BJ (cell line): ENCODE measurements around the gene ZNF791. TPM values are rescaled to one million over a fixed set of nuclear protein-coding genes. Genes with fewer than 3 reads are reported as not detected.

Source experiments
- CTCF ChIA-PET: fragments of 350-600 bp; formaldehyde crosslinking; extraction: SDS; loops from one replicate; lab custom pipeline; 2021; ENCODE audit warnings: antibody characterized with exemption, inconsistent platforms; lab: Yijun Ruan, JAX
- POLR2A ChIA-PET: fragments of 300-600 bp; sonication (Branson Sonifier 250); formaldehyde crosslinking; extraction: SDS; loops from one replicate; lab custom pipeline; 2021; ENCODE audit warnings: antibody characterized with exemption; lab: Charles Lee
- DNase-seq: peaks from one replicate; pipeline ENCODE4 v3.0.0-alpha.2; 2011; ENCODE audit warnings: low read depth
- H3K27me3 ChIP-seq: 2 replicates; pipeline ENCODE4 v1.6.0; 2011; ENCODE audit warnings: low read length; ENCODE audit not compliant: control insufficient read depth, insufficient read depth
- H3K36me3 ChIP-seq: 2 replicates; pipeline ENCODE4 v1.5.1; 2011; ENCODE audit warnings: low read length; ENCODE audit not compliant: control insufficient read depth, insufficient read depth
- H3K4me3 ChIP-seq: 2 replicates; pipeline ENCODE4 v1.5.1; 2011; ENCODE audit warnings: low read depth, mild to moderate bottlenecking, control low read depth, low read length
- polyA plus RNA-seq: library from polyadenylated mRNA; depleted of rRNA; stranded (reverse); fragments of >200 nt; gene quantifications from 2 replicates; pipeline ENCODE4 v1.2.3, GENCODE V29; 2011
- TF ChIP-seq, protein P1 (sequence below): IDR thresholded peaks from 2 replicates; pipeline ENCODE4 v1.5.1; 2011; ENCODE audit warnings: low read depth, mild to moderate bottlenecking, control low read depth, inconsistent platforms, low read length, moderate library complexity; ENCODE audit not compliant: insufficient read depth

Gene ZNF791
- polyA plus RNA-seq, 1 experiment: 7.7 TPM

DNA sequence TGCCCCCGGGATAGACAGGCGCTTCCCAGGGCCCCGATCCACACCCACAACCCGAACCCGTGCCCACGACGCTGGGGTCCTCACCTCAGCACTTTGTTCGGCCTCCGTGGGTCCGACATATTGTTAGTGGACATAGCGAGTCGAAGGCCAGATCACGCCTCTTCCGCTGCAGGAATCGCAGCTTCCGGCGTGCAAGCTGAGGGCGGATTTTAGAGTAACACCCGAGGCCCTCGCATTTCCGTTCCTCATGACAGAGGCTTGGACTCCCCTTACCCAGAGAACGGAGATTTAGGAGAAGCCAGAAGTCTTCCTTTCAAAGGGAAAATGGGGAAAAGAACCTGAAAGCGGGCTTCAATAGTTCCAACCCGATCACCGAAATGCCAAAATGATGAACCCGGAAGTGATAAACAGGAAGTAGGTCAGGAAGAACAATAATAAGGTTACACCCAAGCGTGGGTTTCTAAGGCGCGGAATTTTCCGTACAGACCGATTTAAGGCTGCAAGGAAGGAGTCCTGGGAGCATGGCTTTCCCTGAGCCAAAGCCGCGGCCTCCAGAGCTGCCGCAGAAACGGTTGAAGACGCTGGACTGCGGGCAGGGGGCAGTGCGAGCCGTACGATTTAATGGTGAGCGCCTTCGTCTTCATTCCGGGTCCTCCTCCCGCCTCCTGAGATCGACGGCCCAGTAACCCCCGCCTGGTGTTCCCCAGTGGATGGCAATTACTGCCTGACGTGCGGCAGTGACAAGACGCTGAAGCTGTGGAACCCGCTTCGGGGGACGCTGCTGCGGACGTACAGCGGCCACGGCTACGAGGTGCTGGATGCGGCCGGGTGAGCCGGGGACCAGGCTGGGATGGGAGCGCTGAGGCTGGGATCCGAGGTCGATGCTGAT lies 58.8 kb downstream of the ZNF791 start:
- H3K27me3 ChIP-seq: no peaks in the 10 kb centered on the region
- ChIA-PET POLR2A (no interaction called here), CTCF (interaction anchor here (1.0 to 2.4 kb wide), 2 partner anchors 106 to 109 kb away, joined by 3 to 13 read pairs; no protein-coding TSS in a partner anchor)
- peaks cover 18% of the 10 kb centered on the region for H3K36me3 ChIP-seq
- peak overlapping the region; percentile 82 for H3K4me3 ChIP-seq
- DNase-seq: peak; percentile 24
- TF ChIP-seq, protein P1, sequence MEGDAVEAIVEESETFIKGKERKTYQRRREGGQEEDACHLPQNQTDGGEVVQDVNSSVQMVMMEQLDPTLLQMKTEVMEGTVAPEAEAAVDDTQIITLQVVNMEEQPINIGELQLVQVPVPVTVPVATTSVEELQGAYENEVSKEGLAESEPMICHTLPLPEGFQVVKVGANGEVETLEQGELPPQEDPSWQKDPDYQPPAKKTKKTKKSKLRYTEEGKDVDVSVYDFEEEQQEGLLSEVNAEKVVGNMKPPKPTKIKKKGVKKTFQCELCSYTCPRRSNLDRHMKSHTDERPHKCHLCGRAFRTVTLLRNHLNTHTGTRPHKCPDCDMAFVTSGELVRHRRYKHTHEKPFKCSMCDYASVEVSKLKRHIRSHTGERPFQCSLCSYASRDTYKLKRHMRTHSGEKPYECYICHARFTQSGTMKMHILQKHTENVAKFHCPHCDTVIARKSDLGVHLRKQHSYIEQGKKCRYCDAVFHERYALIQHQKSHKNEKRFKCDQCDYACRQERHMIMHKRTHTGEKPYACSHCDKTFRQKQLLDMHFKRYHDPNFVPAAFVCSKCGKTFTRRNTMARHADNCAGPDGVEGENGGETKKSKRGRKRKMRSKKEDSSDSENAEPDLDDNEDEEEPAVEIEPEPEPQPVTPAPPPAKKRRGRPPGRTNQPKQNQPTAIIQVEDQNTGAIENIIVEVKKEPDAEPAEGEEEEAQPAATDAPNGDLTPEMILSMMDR: 0 out of 2 replicates have a peak, but pooled peaks have one; percentile 13

DNA sequence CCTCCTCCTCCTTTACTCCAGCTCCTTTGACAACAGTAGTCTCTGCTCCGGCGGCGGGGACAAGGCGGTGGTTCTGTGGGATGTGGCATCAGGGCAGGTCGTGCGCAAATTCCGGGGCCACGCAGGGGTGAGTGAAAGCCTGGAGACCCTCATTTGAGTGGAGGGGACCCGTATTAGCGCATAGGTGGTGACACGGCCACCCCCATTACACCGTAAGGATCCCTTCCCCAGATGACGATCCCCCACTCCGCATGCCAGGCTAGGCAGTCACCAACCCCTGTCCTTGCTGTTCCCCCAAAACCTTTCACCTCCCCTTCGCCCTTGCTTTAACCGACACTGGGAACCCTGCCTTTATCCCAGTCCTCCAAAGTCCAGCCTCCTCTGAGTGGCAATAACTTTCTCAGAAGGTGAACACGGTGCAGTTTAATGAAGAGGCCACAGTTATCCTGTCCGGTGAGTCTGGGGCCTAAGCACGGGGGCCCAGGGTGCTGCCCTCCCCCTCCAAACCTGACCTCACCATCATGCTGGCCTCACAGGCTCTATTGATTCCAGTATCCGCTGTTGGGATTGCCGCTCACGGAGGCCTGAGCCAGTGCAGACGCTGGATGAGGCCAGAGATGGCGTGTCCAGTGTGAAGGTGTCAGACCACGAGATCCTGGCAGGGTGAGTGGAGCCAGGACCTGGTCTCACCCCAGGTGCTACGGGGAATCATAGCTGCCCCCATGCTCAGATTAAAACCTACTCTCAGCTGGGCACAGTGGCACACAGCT lies 59.6 kb downstream of the ZNF791 start:
- TF ChIP-seq, protein P1: no peak
- H3K4me3 ChIP-seq: peak overlapping the region; percentile 82
- ChIA-PET CTCF (interaction anchor here (1.0 to 2.4 kb wide), 2 partner anchors 106 to 110 kb away, joined by 3 to 13 read pairs; no protein-coding TSS in a partner anchor), POLR2A (no interaction called here)
- no peaks in the 10 kb centered on the region for H3K27me3 ChIP-seq
- no peak for DNase-seq
- H3K36me3 ChIP-seq: peaks cover 20% of the 10 kb centered on the region

DNA sequence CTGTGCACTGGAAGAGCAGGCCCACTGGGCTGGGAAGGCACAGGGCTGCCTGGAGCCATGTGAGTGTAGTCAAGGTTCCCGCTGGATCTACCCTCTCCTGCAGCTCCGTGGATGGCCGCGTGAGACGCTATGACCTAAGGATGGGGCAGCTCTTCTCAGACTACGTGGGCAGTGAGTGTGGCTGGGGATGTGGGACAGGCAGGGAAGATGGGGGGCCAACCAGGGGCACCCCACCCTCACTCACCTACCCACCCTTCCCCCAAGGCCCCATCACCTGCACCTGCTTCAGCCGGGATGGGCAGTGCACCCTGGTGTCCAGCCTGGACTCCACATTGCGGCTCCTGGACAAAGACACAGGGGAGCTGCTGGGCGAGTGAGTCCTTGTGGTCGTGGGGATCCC lies 62.0 kb downstream of the ZNF791 start:
- TF ChIP-seq, protein P1: no peak
- ChIA-PET POLR2A (no interaction called here), CTCF (interaction anchor here (0.7 to 2.3 kb wide), 16 partner anchors 8 to 613 kb away, joined by 3 to 19 read pairs (median 4); partner anchors contain the start of genes DHPS and TRIR)
- H3K27me3 ChIP-seq: no peaks in the 10 kb centered on the region
- H3K4me3 ChIP-seq: no peak overlapping the region
- DNase-seq: no peak
- H3K36me3 ChIP-seq: peaks cover 28% of the 10 kb centered on the region

DNA sequence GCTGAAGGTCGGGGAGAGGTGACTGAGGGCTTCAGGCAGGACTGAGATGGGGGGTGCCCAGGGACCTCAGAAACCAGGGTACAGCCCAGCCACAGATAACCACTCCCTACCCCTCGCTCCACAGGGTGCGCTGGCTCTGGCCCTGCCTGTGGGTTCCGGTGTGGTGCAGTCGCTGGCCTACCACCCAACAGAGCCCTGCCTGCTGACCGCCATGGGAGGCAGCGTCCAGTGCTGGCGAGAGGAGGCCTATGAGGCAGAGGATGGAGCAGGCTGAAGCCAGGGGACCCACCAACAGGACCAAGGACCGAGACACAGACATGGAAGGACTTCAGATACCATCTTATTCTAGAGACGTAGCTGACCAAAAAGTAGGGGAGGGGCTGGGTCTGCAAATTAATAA lies 64.7 kb downstream of the ZNF791 start:
- ChIA-PET POLR2A (no interaction called here), CTCF (interaction anchor here (1.4 to 1.6 kb wide), 2 partner anchors 9 to 85 kb away, joined by 5 read pairs; partner anchors contain the start of genes MAN2B1 and WDR83)
- TF ChIP-seq, protein P1: no peak
- Histone ChIP-seq H3K4me3 (no peak overlapping the region), H3K27me3 (no peaks in the 10 kb centered on the region), H3K36me3 (peaks cover 36% of the 10 kb centered on the region)
- DNase-seq: no peak

DNA sequence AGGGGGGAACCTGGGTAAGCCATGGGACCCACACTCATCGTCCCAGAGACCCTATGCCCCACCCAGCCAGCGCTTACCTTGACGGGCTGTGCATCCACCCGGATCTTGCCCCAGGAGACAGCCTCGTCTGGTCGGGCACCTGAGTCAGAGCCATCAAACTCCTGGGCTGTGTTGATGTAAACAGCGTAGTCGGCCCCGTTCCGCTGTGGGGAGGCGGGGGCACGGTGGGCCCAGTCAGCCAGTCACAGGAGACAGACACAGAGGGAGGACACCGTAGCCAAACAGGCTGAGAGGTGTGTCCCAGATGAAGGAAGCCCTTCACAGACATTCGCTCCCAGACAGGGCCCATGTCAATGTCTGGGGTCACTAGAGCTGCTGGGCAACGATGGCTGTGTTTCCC lies 65.2 kb downstream of the ZNF791 start:
- H3K27me3 ChIP-seq: no peaks in the 10 kb centered on the region
- TF ChIP-seq, protein P1: no peak
- H3K4me3 ChIP-seq: no peak overlapping the region
- POLR2A ChIA-PET: no interaction called here
- CTCF ChIA-PET: interaction anchor here (0.6 to 3.9 kb wide), 10 partner anchors 8 to 172 kb away, joined by 3 to 16 read pairs (median 4); partner anchors contain the start of genes MAN2B1 and WDR83
- no peak for DNase-seq
- H3K36me3 ChIP-seq: peaks cover 35% of the 10 kb centered on the region
